ENCODE measurements around the gene POMGNT1. TPM values are rescaled to one million over a fixed set of nuclear protein-coding genes. Genes with fewer than 3 reads are reported as not detected.

POMGNT1 gene
- total and polyA plus RNA-seq, 2 of the 8 experiments (the other 6 are each of a cell fraction or from before 2014, with no cell fraction given): 28.0 to 40.3 TPM

DNA sequence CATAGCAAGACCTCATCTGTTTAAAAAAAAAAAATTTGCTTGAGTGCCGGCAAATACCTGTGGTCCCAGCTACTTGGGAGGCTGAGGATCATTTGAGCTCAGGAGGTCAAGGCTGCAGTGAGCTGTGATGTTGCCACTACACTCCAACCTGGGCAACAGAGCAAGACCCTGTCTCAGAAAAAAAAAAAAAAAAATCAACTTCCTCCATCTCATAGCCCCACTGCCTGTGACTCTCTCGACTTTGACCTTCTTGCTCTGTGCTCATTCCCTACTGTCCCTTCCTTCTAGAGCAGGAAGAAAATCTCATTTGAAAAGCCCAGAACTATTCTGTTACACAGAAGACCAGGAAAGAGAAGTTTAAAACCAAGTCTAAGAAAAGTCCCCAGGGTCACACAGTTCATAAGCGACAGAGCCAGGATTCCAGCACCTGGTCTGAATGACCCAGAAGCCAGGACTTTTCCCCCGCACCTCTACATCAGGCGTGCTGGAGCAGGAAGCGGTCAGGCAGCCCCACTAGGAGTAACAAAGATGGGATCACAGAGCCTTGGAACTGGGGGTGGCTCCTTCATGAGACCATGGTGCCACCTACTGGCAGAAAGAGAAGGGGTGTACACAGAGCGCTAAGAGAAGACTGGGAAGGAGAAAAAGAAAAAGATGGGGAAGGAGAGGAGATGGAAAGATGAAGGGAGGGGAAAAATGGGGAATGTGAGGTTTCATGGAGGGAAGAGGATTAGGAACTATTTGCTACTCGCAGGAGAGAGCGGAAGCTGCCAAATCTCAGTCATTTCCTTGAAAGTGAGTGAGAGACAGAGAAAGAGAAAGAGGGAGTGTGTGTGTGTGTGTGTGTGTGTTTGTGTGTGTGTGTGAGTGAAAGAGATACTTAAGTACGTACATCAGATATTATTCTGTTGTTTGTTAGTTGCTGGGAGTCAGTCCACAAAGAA is 18.8 kb downstream of the POMGNT1 start:
- Histone ChIP-seq H4K5ac (ENCODE audit: insufficient read length, low read depth, low read length) (no peak overlapping the region), H3K18ac (ENCODE audit: extremely low read depth, low read length) (no peak overlapping the region), H3K23ac (ENCODE audit: insufficient read length) (no peak overlapping the region), H3K9ac (replicated peaks in 1 of 4; ENCODE audit: extremely low read depth in 1 of 4, low read depth in 3 of 4, low read length in 3 of 4) (no peak overlapping the region), H3K79me1 (ENCODE audit: low read depth, low read length) (no peaks in the 10 kb centered on the region), H2BK5ac (ENCODE audit: low read depth, low read length) (no peak overlapping the region), H3K79me2 (ENCODE audit: control insufficient read depth in 1 of 2, insufficient read depth in 2 of 2, low read length in 2 of 2) (no peaks in the 10 kb centered on the region), H3K27me3 (replicated peaks in 1 of 4; ENCODE audit: control insufficient read depth in 3 of 4, extremely low read depth in 1 of 4, insufficient read depth in 3 of 4, low read length in 3 of 4) (no peaks in the 10 kb centered on the region; a peak in 1 of 7 replicates), H3K56ac (replicated peaks; ENCODE audit: insufficient read length, low read depth, low read length) (no peak overlapping the region), H4K20me1 (replicated peaks in 1 of 2; ENCODE audit: control insufficient read depth in 1 of 2, insufficient read depth in 2 of 2, low read length in 2 of 2) (peaks cover 0 to 3% of the 10 kb centered on the region in 2 experiments), H3K4me3 (ENCODE audit: extremely low read depth in 1 of 4, insufficient read depth in 2 of 4, low read depth in 3 of 4, low read length in 4 of 4) (no peak overlapping the region), H3K36me3 (ENCODE audit: control insufficient read depth in 2 of 4, insufficient read depth in 4 of 4, low read length in 3 of 4) (no peaks in the 10 kb centered on the region), H2BK15ac (ENCODE audit: low read length) (peak overlapping the region; percentile 2; the same call in 1 of the 2 replicates), H2AK5ac (ENCODE audit: low read depth, low read length) (no peak overlapping the region), H3K27ac (ENCODE audit: low read depth, low read length) (no peak overlapping the region), H2BK120ac (replicated peaks; ENCODE audit: low read depth, low read length) (no peak overlapping the region), H2BK12ac (ENCODE audit: low read depth, low read length) (peak overlapping the region; percentile 62; the same call in 1 of the 2 replicates), H3K4me1 (replicated peaks in 1 of 4; ENCODE audit: control insufficient read depth in 3 of 4, insufficient read depth in 4 of 4, low read length in 3 of 4) (peaks cover 2 to 15% (median 6%) of the 10 kb centered on the region in 4 experiments), H2AFZ (ENCODE audit: low read length) (peak overlapping the region; percentile 90), H3K9me3 (ENCODE audit: insufficient read depth in 2 of 2, low read depth in 1 of 2, low read length in 1 of 2) (no peaks in the 10 kb centered on the region), H3K4ac (replicated peaks; ENCODE audit: insufficient read length, low read depth, low read length) (no peak overlapping the region), H3K23me2 (ENCODE audit: low read depth, low read length) (peaks cover 2% of the 10 kb centered on the region; the same call in 1 of the 2 replicates), H2BK20ac (ENCODE audit: low read length) (peak overlapping the region; percentile 86; the same call in 1 of the 2 replicates), H3K4me2 (ENCODE audit: insufficient read depth in 1 of 2, low read depth in 2 of 2, low read length in 2 of 2) (no peak overlapping the region), H4K8ac (ENCODE audit: extremely low read depth, insufficient read depth, low read length) (no peak overlapping the region), H4K91ac (replicated peaks; ENCODE audit: insufficient read length, low read length) (no peak overlapping the region), H3K14ac (ENCODE audit: insufficient read length) (no peak overlapping the region)
- FAIRE-seq (no peak), DNase-seq (ENCODE audit: low read depth in 1 of 2, low spot score in 2 of 2) (peak; percentile 44 to 85)
- ChIA-PET POLR2A (ENCODE audit: partially characterized antibody) (interaction anchor here (0.9 to 1.4 kb wide), 2 partner anchors 47 to 594 kb away, joined by 3 to 4 read pairs; partner anchors contain the start of gene PIK3R3), CTCF (ENCODE audit: partially characterized antibody) (interaction anchor here (0.6 to 7.3 kb wide), 18 partner anchors 10 to 818 kb away, joined by 3 to 128 read pairs (median 4); no protein-coding TSS in a partner anchor)
- WGBS, 2 experiments (ENCODE audit: extremely low coverage in 1 of 2, insufficient coverage in 1 of 2, insufficient read length in 1 of 2, insufficient replicate concordance in 2 of 2, low coverage in 1 of 2, low lambda C conversion rate in 2 of 2, missing lambda C conversion rate in 1 of 2): 31% methylated on average over 10 of the region's 10 CpGs; no CpG with 5 or more reads in 1 of the 2 experiments
- TF ChIP-seq SP1 (IDR thresholded peaks at IDR 0.05; ENCODE audit: low read depth, low read length) (no peak), RAD21 (IDR thresholded peaks at IDR 0.05 in 1 of 2, conservative IDR thresholded peaks at IDR 0.05 in 1 of 2; ENCODE audit: low read depth in 2 of 2, low read length in 2 of 2) (peak; percentile 97 to 98), TAF7 (optimal IDR thresholded peaks at IDR 0.05; ENCODE audit: borderline replicate concordance, low read depth, low read length) (peak; percentile 29)
